HG03442 (cell line): Measurements from ENCODE around the gene SORBS2.
"Not testable (repeated sequence)": the region's sequence is repeated elsewhere in the genome, so short reads cannot be mapped to it uniquely, and the experiment has no call there.

Experiments
- ATAC-seq: cut with Tn5 transposase; IDR thresholded peaks from one replicate; pipeline ENCODE4 v1.9.1; 2021; ENCODE audit warnings: mild to moderate bottlenecking, moderate library complexity; ENCODE audit not compliant: unreplicated experiment

The SORBS2 gene

GRCh38 chr4:185717377-185717741 lies 94.6 kb downstream of the SORBS2 start:
- ATAC-seq: no peak

GRCh38 chr4:185716577-185717376 lies 95.2 kb downstream of the SORBS2 start:
- no peak for ATAC-seq

- no peak for ATAC-seq
Observed at GRCh38 chr4:185716141-185716551, 95.8 kb downstream of the SORBS2 start.

GRCh38 chr4:185714524-185714923 lies 97.5 kb downstream of the SORBS2 start:
- ATAC-seq: not testable (repeated sequence)

GRCh38 chr4:185713731-185714130 lies 98.3 kb downstream of the SORBS2 start:
- ATAC-seq: no peak

GRCh38 chr4:185713272-185713671 lies 98.7 kb downstream of the SORBS2 start:
- ATAC-seq: no peak

- ATAC-seq: no peak
Observed at GRCh38 chr4:185712350-185713024, 99.5 kb downstream of the SORBS2 start.

- no peak for ATAC-seq
Observed at GRCh38 chr4:185711726-185712125, 100.3 kb downstream of the SORBS2 start.

- no peak for ATAC-seq
Observed at GRCh38 chr4:185710487-185710995, 101.5 kb downstream of the SORBS2 start.

GRCh38 chr4:185709802-185710486 lies 102.0 kb downstream of the SORBS2 start:
- ATAC-seq: no peak

GRCh38 chr4:185708348-185708747 lies 103.6 kb downstream of the SORBS2 start:
- no peak for ATAC-seq

- not testable (repeated sequence) for ATAC-seq
Observed at GRCh38 chr4:185707622-185708021, 104.4 kb downstream of the SORBS2 start.

- no peak for ATAC-seq
Observed at GRCh38 chr4:185702147-185702663, 109.8 kb downstream of the SORBS2 start.

- ATAC-seq: no peak
Observed at GRCh38 chr4:185700630-185701029, 111.4 kb downstream of the SORBS2 start.

- no peak for ATAC-seq
Observed at GRCh38 chr4:185700048-185700447, 111.9 kb downstream of the SORBS2 start.

GRCh38 chr4:185697488-185697887 lies 114.5 kb downstream of the SORBS2 start:
- no peak for ATAC-seq

- no peak for ATAC-seq
Observed at GRCh38 chr4:185695743-185696142, 116.3 kb downstream of the SORBS2 start.

- no peak for ATAC-seq
Observed at GRCh38 chr4:185693548-185694215, 118.3 kb downstream of the SORBS2 start.

- no peak for ATAC-seq
Observed at GRCh38 chr4:185689407-185689806, 122.6 kb downstream of the SORBS2 start.

- no peak for ATAC-seq
Observed at GRCh38 chr4:185685804-185686203, 126.2 kb downstream of the SORBS2 start.

GRCh38 chr4:185683896-185684295 lies 128.1 kb downstream of the SORBS2 start:
- ATAC-seq: no peak
